Measurements from ENCODE around the gene HMGB4. TPM values are rescaled to one million over a fixed set of nuclear protein-coding genes. Genes with fewer than 3 reads are reported as not detected.

Gene HMGB4
- total and polyA plus RNA-seq, 9 of the 15 experiments (the other 6 are each of a cell fraction or from before 2014, with no cell fraction given), result not detected

- Histone ChIP-seq H3K27ac (ENCODE audit: extremely low read depth, low read depth, low read length) (no peak overlapping the region), H3K36me3 (ENCODE audit: control insufficient read depth, insufficient read depth, low read length) (no peaks in the 10 kb centered on the region), H2AFZ (ENCODE audit: low read depth, low read length) (no peak overlapping the region), H3K79me2 (ENCODE audit: control insufficient read depth, insufficient read depth, low read length) (no peaks in the 10 kb centered on the region), H3K9me3 (replicated peaks; ENCODE audit: control insufficient read depth, insufficient read depth, low read depth, low read length) (no peaks in the 10 kb centered on the region), H3K27me3 (ENCODE audit: control insufficient read depth in 2 of 2, insufficient read depth in 2 of 2, low read length in 2 of 2) (0 out of 5 replicates have a peak, but pooled peaks cover 0 to 2% of the 10 kb centered on the region in 2 experiments), H3K4me2 (ENCODE audit: insufficient read depth, low read length) (no peak overlapping the region), H3K4me1 (replicated peaks in 1 of 2; ENCODE audit: control insufficient read depth in 2 of 2, insufficient read depth in 2 of 2, low read length in 2 of 2) (no peaks in the 10 kb centered on the region), H3K4me3 (no peak overlapping the region), H3K9me1 (ENCODE audit: control insufficient read depth, insufficient read depth, low read length) (no peaks in the 10 kb centered on the region), H4K20me1 (replicated peaks; ENCODE audit: control insufficient read depth, insufficient read depth, low read length) (no peaks in the 10 kb centered on the region), H3K9ac (ENCODE audit: insufficient read depth in 1 of 2, low read depth in 2 of 2, low read length in 2 of 2) (no peak overlapping the region)
- no peak for ATAC-seq
- no TSS peak for BruUV-seq (replicated peaks)
- CTCF ChIA-PET (ENCODE audit: low intra/inter-chr PET ratio), result no interaction called here
- WGBS (ENCODE audit: insufficient coverage, low coverage, missing lambda C conversion rate), result 0% methylated on average over 1 of the region's 1 CpG
- no peak for FAIRE-seq
- TF ChIP-seq ZBTB34 (CRISPR knock-in tag; IDR thresholded peaks at IDR 0.05) (no peak), IRF1 (CRISPR knock-in tag; IDR thresholded peaks at IDR 0.05; ENCODE audit: borderline replicate concordance) (no peak), ZFX (CRISPR knock-in tag; IDR thresholded peaks at IDR 0.05) (no peak)
- no peak for DNase-seq (ENCODE audit: extremely low read depth in 1 of 4, low spot score in 3 of 4)
- intact Hi-C loops (cut with micrococcal nuclease) (no loop called here), in situ Hi-C loops (cut with MboI) (no loop called here)
- POLR2A ChIA-PET, result no interaction called here
Observed at GRCh38 chr1:33867684-33868083, 3.8 kb downstream of the HMGB4 start.

- CTCF ChIA-PET (ENCODE audit: low intra/inter-chr PET ratio), result no interaction called here
- POLR2A ChIA-PET, result no interaction called here
- DNase-seq (ENCODE audit: extremely low read depth in 1 of 4, low spot score in 3 of 4), result no peak
- TF ChIP-seq ZNF398 (CRISPR knock-in tag; IDR thresholded peaks at IDR 0.05), result no peak
- no peak for TF ChIP-seq STAT6 (CRISPR knock-in tag; IDR thresholded peaks at IDR 0.05)
- TF ChIP-seq ZZZ3 (IDR thresholded peaks at IDR 0.05), result no peak
- in situ Hi-C loops (cut with MboI), result no loop called here
- intact Hi-C loops (cut with micrococcal nuclease), result no loop called here
- Histone ChIP-seq H3K27ac (ENCODE audit: extremely low read depth, low read depth, low read length) (no peak overlapping the region), H3K9me1 (ENCODE audit: control insufficient read depth, insufficient read depth, low read length) (no peaks in the 10 kb centered on the region), H3K79me2 (ENCODE audit: control insufficient read depth, insufficient read depth, low read length) (no peaks in the 10 kb centered on the region), H3K9me3 (replicated peaks; ENCODE audit: control insufficient read depth, insufficient read depth, low read depth, low read length) (no peaks in the 10 kb centered on the region; the same call in 1 of the 2 replicates), H2AFZ (ENCODE audit: low read depth, low read length) (no peak overlapping the region), H3K4me2 (ENCODE audit: insufficient read depth, low read length) (no peak overlapping the region), H4K20me1 (replicated peaks; ENCODE audit: control insufficient read depth, insufficient read depth, low read length) (no peaks in the 10 kb centered on the region), H3K9ac (ENCODE audit: insufficient read depth in 1 of 2, low read depth in 2 of 2, low read length in 2 of 2) (no peak overlapping the region), H3K27me3 (ENCODE audit: control insufficient read depth in 2 of 2, insufficient read depth in 2 of 2, low read length in 2 of 2) (no peaks in the 10 kb centered on the region), H3K4me1 (replicated peaks in 1 of 2; ENCODE audit: control insufficient read depth in 2 of 2, insufficient read depth in 2 of 2, low read length in 2 of 2) (no peaks in the 10 kb centered on the region), H3K4me3 (no peak overlapping the region), H3K36me3 (ENCODE audit: control insufficient read depth, insufficient read depth, low read length) (no peaks in the 10 kb centered on the region)
- BruUV-seq (replicated peaks), result no TSS peak
- no peak for FAIRE-seq
- no peak for ATAC-seq
Observed at GRCh38 chr1:33872275-33872674, 8.4 kb downstream of the HMGB4 start.

Measured in K562 (cell line).